ENCODE results near the gene PTK7.
A peak's percentile ranks its signal among the peaks of the same experiment; 100 is the strongest.

PTK7 gene

DNA sequence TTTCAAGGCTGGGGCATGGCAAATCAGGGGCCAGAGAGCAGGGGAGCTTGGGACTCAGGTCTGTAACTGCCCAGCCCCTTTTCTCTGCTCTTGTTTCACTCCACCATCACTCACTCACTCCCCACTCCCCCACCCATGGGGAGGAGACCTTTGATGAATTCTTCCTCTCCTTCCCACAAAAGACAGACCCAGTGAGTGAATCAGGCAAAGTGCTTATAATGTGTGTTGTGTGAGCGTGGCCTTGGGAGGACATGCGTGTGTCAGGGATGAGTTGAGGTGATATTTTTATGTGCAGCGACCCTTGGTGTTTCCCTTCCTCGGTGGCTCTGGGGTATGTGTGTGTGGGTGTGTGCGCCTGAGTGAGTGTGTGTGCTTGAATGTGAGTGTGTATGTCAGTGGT is 104.9 kb downstream of the PTK7 start:
- no peak for DNase-seq

- DNase-seq, result no peak
Observed at GRCh38 chr6:43181621-43181941, 105.5 kb downstream of the PTK7 start.

DNA sequence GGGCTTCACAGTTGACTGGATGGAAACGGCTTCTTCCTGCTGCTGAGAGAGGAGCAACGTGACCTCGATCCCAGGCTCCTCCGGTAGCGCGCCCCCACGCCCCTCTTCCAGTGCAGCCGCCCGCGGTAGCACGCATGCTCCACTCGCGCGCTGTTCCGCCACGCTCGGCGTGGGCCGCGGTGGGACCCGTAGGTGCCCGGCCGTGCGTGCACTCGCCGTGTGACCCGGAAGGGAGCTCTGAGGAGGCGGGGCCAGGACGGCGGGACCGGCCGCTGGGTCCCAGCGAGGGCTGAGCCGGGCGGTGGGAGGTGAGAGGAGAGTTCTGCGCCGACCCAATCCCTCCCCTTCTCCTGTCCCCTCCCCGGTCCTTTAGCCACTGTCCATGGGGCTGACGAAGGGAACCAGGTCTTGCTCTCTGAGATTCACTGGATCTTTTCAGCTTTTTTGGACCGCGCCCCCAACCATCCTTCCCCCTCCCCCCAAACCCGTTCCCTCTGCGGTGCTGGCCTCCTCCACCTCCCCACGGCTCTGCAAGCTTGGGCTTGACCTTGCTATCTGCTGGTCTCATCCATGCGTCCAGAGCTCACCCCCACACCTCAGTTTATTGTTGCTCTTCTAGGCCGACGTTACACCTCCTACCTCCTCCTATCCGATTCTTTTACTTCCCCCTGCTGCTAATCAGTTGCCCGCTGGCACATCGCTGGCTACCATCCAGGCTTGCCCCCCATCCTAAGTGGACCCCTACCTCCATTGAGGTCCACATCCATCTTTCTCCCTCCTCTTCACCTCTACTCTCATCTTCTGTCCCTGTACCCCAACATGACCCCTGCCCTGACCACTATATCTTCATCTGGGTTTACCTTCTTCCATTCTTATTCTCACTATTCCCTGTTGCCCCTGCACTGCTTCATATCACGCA is 106.1 kb downstream of the PTK7 start, which contains the start of gene CUL9:
Gene CUL9, plus strand, starts transcription at position 255 of the 919 bp plus-strand sequence. CDS start 2,115 bp downstream, outside the sequence.
- DNase-seq, result peak; percentile 23 to 91 (median 80)

DNA sequence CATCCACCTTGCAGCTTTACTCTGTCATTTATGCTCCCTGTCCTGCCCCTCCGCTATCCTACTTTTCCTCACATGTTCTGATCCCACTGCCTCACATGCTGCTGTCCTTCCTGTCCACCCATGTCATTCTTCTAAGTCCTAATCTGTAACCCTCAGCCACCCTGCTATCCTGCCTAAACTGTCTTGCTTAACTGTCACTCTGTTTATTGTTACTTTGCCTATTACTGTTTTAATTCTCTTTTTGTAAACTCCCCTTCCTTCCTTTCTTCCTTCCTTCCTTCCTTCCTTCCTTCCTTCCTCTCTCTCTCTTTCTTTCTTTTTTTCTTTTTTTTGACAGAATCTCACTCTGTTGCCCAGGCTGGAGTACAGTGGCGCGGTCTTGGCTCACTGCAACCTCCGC is 107.3 kb downstream of the PTK7 start:
- DNase-seq, result no peak

DNA sequence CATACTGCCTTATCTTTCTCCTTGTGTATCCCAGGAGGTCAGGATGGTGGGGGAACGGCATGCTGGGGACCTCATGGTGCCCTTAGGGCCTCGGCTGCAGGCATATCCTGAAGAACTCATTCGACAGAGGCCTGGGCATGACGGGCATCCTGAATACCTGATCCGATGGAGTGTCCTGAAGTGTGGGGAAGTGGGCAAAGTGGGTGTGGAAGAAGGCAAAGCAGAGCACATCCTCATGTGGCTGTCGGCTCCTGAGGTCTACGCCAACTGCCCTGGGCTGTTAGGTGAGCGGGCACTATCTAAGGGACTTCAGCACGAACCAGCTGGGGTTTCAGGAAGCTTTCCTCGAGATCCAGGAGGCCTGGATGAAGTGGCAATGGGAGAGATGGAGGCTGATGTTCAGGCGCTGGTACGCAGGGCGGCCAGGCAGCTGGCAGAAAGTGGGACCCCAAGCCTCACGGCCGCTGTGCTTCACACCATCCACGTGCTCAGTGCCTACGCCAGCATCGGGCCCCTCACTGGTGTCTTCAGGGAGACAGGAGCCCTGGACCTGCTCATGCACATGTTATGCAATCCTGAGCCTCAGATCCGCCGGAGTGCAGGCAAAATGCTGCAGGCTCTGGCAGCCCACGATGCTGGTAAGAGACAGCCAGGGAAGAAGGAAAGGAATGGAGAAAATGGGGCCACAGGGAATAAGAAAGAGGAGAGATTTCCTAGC is 108.3 kb downstream of the PTK7 start:
- no peak for DNase-seq

DNA sequence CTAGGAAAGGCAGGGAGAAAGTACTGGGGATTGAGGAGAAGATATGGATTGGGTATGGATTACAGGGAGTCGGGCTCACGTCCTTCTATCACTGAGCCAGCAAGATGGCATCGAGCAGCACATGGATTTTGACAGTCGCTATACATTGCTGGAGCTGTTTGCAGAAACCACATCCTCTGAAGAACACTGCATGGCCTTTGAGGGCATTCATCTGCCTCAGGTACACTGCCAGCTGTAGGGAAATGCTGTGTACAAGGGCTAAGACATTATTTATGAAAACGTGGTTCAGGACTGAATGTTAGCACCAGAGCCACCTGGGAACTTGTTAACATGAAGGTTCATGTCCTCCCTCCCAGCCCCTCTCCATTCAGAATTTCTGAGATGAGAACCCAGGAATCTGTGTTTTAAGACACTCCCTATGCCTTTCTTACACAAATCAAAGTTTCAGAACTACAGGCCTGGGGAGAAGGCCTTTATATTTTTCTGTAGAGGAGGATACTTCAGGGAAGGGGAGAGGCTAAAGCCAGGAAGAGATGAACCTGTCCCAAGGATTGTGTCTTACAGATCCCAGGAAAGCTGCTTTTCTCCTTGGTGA is 109.4 kb downstream of the PTK7 start:
- DNase-seq, result no peak

- no peak for DNase-seq
Observed at GRCh38 chr6:43186019-43186418, 109.9 kb downstream of the PTK7 start.

DNA sequence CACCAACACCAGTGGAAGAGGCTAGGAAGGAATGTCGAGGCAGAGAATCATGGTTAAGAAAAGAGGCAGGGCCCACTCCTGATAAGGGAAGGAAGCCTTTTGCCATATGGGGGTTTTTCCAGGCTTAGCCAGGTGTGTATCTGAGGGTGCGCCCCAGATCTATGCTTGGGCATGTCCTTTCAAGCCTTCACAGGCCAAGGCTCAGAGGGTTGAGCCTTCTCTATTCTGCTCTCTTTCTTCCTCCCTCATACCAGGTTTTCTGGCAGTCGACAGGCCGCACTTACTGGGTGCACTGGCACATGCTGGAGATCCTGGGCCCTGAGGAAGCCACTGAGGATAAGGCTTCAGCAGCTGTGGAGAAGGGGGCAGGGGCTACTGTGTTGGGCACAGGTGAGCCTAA is 110.6 kb downstream of the PTK7 start:
- no peak for DNase-seq

- no peak for DNase-seq
Observed at GRCh38 chr6:43187821-43188220, 111.7 kb downstream of the PTK7 start.

- DNase-seq, result no peak
Observed at GRCh38 chr6:43188426-43188825, 112.3 kb downstream of the PTK7 start.

DNA sequence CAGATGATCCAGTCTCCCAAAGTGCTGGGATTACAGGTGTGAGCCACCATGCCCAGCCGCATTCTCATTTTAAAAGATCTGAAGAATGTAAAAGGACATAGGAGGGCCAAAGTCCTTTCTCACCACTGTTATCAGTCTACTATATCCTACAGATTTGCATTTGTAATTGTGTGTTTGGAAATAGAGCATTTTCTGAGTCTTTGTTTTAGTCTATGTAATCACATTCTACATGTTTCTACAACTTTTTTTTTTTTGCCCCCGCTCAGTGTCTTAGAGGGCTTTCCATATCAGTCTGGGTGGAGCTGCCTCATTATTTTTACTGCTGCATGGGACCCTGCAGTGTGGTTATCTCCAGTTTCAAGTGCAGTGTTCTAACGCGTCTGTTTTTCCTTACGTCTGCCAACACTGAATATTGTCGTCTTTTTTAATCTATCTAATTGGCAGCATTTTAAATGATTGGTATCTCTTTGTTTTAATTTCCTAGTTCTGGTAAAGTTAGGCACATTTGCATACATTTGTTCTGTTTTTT is 113.7 kb downstream of the PTK7 start:
- DNase-seq, result no peak

- DNase-seq, result no peak
Observed at GRCh38 chr6:43192911-43193310, 116.8 kb downstream of the PTK7 start.

DNA sequence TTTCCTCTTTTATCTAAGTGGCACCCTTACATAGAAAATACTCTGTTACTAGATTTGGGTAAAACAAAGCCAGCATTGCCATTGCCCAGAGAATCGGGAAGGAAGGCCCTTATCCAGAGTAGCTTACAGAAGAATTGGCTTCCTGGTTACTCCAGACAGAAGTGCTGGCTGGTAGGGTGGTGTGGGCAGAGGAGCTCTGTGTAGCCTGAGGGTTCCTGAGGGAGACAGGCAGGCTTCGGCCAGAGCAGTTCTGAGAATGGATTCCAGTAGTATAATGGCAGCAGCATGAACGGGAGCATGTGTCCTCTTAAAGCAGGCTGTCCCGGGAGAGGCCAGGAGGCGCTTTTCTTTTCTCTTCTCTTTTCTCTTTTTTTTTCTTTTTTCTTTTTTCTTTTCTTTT is 117.8 kb downstream of the PTK7 start:
- DNase-seq, result no peak

GRCh38 chr6:43196337-43196736 is 120.2 kb downstream of the PTK7 start:
- DNase-seq, result no peak

DNA sequence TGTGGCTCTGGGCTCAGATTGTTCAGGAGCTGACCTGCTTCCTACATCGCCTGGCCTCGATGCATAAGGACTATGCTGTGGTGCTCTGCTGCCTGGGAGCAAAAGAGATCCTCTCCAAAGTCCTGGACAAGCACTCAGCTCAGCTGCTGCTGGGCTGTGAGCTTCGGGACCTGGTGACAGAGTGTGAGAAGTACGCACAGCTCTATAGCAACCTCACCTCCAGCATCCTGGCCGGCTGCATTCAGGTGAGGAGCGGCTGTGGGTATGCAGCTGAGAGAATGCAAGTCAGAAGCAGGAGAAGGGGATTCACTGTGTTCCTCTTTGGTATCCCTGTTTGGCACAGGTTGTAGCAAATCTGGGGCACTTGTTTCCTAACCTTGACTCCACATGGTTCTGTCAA is 123.8 kb downstream of the PTK7 start:
- no peak for DNase-seq

DNA sequence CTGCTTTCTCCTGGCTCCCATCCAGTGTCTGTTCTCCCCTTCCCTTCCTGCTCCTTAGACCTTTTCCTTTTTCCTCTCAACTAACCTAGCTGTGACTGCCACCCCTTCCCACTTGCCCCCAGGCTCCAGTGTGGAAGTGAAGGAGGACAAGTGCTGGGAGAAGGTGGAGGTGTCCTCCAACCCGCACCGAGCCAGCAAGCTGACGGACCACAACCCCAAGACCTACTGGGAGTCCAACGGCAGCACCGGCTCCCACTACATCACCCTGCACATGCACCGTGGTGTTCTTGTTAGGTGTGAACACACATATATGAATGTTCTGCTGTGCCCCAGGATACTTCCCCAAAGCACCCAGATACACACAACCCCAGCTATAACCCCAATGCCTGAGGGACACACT is 124.4 kb downstream of the PTK7 start:
- no peak for DNase-seq

GRCh38 chr6:43202451-43202850 is 126.3 kb downstream of the PTK7 start:
- no peak for DNase-seq

DNA sequence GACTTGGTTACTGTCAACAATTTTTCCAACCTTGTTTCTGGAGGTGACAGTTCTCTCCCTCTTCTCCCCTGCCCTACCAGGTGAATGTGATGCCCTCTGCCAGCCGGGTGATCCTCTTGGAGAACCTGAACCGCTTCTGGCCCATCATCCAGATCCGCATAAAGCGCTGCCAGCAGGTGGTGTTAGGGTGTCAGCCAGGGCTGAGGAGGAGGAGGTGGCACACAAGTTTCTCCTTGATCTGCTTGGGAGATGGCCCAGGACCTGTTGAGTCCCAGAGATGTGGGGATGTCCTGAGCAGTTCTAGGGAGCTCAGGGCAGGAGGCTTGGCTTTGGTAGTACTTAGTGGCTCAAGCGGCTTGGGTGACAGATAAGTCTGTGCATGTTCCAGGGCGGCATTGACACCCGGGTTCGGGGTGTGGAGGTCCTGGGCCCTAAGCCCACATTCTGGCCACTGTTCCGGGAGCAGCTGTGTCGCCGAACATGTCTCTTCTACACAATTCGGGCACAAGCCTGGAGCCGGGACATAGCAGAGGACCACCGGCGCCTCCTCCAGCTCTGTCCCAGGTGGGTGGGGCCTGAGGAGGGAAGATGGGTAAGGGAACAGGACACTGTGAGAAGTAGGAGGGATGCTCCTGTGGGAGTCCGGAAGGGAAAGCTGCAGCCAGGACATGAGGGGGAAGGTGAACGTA is 127.1 kb downstream of the PTK7 start:
- DNase-seq, result no peak

DNA sequence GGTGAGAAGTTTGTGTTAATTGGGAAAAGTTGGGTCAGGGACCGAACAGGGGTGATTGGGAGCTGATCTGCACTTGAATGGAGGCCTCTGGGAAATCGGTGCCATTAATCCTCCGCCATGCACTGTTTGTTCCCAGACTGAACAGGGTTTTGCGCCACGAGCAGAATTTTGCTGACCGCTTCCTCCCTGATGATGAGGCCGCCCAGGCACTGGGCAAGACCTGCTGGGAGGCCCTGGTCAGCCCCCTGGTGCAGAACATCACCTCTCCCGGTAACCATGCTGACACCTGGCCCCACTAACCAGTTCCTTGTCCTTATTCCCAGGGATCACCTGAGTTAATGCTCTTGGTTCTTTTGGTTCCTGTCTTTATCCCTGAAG is 127.6 kb downstream of the PTK7 start:
- no peak for DNase-seq

DNA sequence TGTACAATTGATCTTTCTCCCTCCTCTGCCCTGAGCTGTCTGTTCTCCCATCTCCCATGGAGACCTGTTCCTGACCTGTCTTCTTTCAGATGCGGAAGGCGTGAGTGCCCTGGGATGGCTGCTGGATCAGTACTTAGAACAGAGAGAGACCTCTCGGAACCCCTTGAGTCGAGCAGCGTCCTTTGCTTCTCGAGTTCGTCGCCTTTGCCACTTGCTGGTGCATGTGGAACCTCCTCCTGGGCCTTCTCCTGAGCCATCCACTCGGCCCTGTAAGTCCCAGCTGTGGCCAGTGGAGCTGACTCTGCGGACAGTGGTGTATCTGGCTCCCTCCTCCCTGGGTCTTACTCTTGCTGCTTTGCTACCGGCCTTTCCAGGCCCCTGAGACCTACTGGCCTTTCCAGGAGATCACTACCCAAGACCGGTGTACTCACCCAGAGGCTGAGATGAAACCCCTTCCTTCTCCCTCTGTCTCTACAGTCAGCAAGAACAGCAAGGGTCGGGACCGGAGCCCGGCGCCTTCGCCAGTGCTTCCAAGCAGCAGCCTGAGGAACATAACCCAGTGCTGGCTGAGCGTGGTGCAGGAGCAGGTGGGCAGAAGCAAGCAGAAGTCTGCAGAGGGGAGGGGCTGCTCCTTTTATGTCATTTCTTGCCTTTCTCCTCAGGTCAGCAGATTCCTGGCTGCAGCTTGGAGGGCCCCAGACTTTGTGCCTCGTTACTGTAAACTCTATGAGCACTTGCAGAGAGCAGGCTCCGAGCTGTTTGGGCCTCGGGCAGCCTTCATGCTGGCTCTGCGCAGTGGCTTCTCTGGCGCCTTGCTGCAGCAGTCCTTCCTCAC is 128.4 kb downstream of the PTK7 start:
- no peak for DNase-seq

DNA sequence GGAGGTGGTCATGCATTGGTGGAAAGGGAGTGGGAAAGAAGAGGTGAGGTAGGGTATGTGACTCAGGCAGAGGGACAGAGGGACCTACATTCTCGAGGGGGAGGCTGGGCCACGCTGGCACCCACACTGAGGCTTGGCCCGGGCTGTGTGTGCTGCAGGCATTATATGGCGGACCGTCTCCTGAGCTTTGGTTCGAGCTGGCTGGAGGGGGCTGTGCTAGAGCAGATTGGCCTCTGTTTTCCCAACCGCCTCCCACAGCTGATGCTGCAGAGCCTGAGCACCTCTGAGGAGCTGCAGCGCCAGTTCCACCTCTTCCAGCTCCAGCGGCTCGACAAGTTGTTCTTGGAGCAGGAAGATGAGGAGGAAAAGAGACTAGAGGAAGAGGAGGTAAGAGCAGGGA is 129.7 kb downstream of the PTK7 start:
- no peak for DNase-seq

DNA sequence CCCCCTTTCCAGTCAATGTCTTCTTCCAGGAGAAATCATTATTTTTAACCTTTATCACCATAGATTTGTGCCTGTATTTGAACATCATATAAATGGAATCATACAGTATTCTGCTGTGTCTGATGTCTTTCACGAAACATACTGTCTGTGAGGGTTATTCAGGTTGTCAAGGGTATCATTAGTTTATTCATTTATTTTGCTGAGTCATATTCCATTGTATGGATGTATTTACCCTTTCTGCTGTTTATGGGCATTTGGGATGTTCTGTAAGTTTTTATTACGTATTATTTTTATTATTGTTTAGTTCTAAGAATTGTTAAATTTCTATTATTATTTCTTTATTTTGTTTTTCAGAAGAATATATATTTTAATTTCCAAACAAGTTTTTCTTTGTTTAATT is 131.2 kb downstream of the PTK7 start:
- no peak for DNase-seq

Data from C1 segment of cervical spinal cord (tissue), 14 donors.